ENCODE measurements around the gene COL1A1. TPM values are rescaled to one million over a fixed set of nuclear protein-coding genes. Genes with fewer than 3 reads are reported as not detected.

COL1A1 gene
- polyA plus RNA-seq, 1 of the 3 experiments (the other 2 are of a cell fraction), result 1,461 TPM

DNA sequence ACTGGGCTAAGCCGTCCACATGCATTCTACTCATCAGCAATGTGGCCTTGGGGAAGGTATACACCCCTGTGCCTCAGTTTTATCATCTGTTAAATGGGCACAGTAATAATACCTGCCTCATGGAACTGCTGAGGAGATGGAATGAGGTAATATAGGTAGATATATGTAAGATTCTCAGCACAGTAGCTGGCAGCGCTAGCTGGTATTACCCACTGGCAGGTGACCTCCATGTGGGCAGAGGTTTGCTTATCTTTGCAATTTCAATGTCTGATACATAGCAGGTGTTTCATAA, 36.8 kb downstream of the COL1A1 start:
- POLR2A ChIA-PET, result no interaction called here
- H3K9me3 ChIP-seq, result no peaks in the 10 kb centered on the region
- no peak overlapping the region for H3K4me3 ChIP-seq (ENCODE audit: low read depth in 2 of 2, low read length in 1 of 2)
- no peaks in the 10 kb centered on the region for H3K27me3 ChIP-seq (ENCODE audit: insufficient read depth)
- peaks cover 3 to 16% of the 10 kb centered on the region in 2 experiments; a peak in 1 of 4 replicates for H3K4me1 ChIP-seq (ENCODE audit: control insufficient read depth in 1 of 2, insufficient read depth in 2 of 2, low read depth in 1 of 2, low read length in 1 of 2)
- no peaks in the 10 kb centered on the region for H3K36me3 ChIP-seq (replicated peaks in 1 of 2; ENCODE audit: control insufficient read depth in 1 of 2, insufficient read depth in 2 of 2, low read length in 1 of 2)
- no peak for DNase-seq
- no peaks in the 10 kb centered on the region for H4K20me1 ChIP-seq (ENCODE audit: insufficient read depth)
- 92% methylated on average over 2 of the region's 2 CpGs for WGBS (ENCODE audit: low lambda C conversion rate)
- H2AFZ ChIP-seq (ENCODE audit: low read depth), result no peak overlapping the region
- TF ChIP-seq PBX3 (IDR thresholded peaks at IDR 0.05) (no peak), NRF1 (IDR thresholded peaks at IDR 0.05; ENCODE audit: low read depth, low read length) (no peak), POLR2AphosphoS5 (IDR thresholded peaks at IDR 0.05; ENCODE audit: low read depth, low read length) (no peak), EZH2phosphoT487 (IDR thresholded peaks at IDR 0.05; ENCODE audit: borderline replicate concordance, low read depth) (no peak)
- TF ChIP-seq, protein P1, sequence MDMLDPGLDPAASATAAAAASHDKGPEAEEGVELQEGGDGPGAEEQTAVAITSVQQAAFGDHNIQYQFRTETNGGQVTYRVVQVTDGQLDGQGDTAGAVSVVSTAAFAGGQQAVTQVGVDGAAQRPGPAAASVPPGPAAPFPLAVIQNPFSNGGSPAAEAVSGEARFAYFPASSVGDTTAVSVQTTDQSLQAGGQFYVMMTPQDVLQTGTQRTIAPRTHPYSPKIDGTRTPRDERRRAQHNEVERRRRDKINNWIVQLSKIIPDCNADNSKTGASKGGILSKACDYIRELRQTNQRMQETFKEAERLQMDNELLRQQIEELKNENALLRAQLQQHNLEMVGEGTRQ (IDR thresholded peaks at IDR 0.05; ENCODE audit: borderline replicate concordance, low read depth, low read length), result no peak
- TF ChIP-seq, protein P2, sequence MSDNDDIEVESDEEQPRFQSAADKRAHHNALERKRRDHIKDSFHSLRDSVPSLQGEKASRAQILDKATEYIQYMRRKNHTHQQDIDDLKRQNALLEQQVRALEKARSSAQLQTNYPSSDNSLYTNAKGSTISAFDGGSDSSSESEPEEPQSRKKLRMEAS (IDR thresholded peaks at IDR 0.05; ENCODE audit: low read depth), result no peak
- TF ChIP-seq, protein P3, sequence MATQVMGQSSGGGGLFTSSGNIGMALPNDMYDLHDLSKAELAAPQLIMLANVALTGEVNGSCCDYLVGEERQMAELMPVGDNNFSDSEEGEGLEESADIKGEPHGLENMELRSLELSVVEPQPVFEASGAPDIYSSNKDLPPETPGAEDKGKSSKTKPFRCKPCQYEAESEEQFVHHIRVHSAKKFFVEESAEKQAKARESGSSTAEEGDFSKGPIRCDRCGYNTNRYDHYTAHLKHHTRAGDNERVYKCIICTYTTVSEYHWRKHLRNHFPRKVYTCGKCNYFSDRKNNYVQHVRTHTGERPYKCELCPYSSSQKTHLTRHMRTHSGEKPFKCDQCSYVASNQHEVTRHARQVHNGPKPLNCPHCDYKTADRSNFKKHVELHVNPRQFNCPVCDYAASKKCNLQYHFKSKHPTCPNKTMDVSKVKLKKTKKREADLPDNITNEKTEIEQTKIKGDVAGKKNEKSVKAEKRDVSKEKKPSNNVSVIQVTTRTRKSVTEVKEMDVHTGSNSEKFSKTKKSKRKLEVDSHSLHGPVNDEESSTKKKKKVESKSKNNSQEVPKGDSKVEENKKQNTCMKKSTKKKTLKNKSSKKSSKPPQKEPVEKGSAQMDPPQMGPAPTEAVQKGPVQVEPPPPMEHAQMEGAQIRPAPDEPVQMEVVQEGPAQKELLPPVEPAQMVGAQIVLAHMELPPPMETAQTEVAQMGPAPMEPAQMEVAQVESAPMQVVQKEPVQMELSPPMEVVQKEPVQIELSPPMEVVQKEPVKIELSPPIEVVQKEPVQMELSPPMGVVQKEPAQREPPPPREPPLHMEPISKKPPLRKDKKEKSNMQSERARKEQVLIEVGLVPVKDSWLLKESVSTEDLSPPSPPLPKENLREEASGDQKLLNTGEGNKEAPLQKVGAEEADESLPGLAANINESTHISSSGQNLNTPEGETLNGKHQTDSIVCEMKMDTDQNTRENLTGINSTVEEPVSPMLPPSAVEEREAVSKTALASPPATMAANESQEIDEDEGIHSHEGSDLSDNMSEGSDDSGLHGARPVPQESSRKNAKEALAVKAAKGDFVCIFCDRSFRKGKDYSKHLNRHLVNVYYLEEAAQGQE (IDR thresholded peaks at IDR 0.05; ENCODE audit: low read depth, low read length), result no peak
- H3K4me2 ChIP-seq, result no peak overlapping the region
- CTCF ChIA-PET, result interaction anchor here (1.0 to 17.0 kb wide), 11 partner anchors 10 to 134 kb away, joined by 3 to 517 read pairs (median 7); partner anchors contain the start of genes COL1A1, PPP1R9B and TMEM92
- no peaks in the 10 kb centered on the region for H3K79me2 ChIP-seq (ENCODE audit: insufficient read depth)
- no peaks in the 10 kb centered on the region for H3K9me2 ChIP-seq
- H3K27ac ChIP-seq (ENCODE audit: low read depth in 2 of 2, low read length in 1 of 2), result no peak overlapping the region
- peaks cover 5% of the 10 kb centered on the region for H3F3A ChIP-seq (replicated peaks; ENCODE audit: insufficient read depth)
- no peak overlapping the region for H3K9ac ChIP-seq

DNA sequence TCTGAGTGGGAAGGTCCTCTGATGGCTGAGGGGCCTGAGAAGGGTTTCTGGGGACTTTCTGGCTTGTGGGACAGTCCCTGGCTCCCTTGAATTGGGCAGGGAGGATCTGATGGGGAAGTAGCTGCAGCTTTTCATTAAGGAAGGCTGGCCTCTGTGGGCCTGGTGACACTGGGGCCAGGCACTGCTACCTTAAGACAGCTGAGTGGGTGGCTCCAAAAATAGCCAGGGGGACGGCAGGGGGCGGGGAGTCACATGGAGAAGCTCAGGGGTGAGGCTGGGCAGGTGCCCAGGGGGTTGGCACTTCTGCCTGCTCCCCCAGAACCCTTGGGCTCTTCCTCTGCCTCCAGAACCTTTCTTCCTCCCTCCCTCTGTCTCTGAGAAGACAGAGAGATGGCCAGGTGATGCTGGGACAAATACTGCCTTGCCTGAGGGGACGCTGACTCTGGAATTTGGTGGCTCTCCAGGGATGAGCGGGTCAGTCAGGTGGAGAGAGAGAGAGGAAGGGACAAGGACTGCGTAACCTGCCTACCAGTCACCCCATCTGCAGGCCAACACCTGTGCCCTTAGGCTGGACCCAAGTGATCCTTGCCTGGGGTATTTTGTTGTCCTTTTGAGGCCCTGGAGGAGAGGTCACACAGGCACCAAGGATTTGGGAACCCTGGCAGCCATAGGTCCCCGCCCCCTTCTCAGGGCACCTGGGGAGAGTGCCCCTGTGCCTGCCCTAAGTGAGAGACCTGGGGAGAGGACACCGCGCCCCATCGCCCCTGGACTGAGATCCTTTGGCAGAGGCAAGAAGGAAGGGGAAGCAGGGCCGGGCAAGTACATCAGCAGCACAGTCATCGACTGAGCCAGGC, 37.4 kb downstream of the COL1A1 start:
- no peaks in the 10 kb centered on the region for H3K27me3 ChIP-seq (ENCODE audit: insufficient read depth)
- no peaks in the 10 kb centered on the region for H3K9me2 ChIP-seq
- H3K4me1 ChIP-seq (ENCODE audit: control insufficient read depth in 1 of 2, insufficient read depth in 2 of 2, low read depth in 1 of 2, low read length in 1 of 2), result peaks cover 3 to 12% of the 10 kb centered on the region in 2 experiments; a peak in 1 of 4 replicates
- H3F3A ChIP-seq (replicated peaks; ENCODE audit: insufficient read depth), result peaks cover 10% of the 10 kb centered on the region
- no peak for TF ChIP-seq RCOR1 (IDR thresholded peaks at IDR 0.05; ENCODE audit: low read length)
- H4K20me1 ChIP-seq (ENCODE audit: insufficient read depth), result no peaks in the 10 kb centered on the region
- H3K4me3 ChIP-seq (ENCODE audit: low read depth in 2 of 2, low read length in 1 of 2), result no peak overlapping the region
- 79% methylated on average over 11 of the region's 11 CpGs for WGBS (ENCODE audit: low lambda C conversion rate)
- H2AFZ ChIP-seq (ENCODE audit: low read depth), result no peak overlapping the region
- ChIA-PET CTCF (interaction anchor here (0.9 to 17.0 kb wide), 12 partner anchors 9 to 134 kb away, joined by 3 to 517 read pairs (median 6); partner anchors contain the start of genes COL1A1 and TMEM92), POLR2A (interaction anchor here (0.7 to 1.3 kb wide), 2 partner anchors 13 to 33 kb away, joined by 3 to 5 read pairs; no protein-coding TSS in a partner anchor)
- no peak overlapping the region for H3K9ac ChIP-seq
- H3K4me2 ChIP-seq, result no peak overlapping the region
- no peak overlapping the region for H3K27ac ChIP-seq (ENCODE audit: low read depth in 2 of 2, low read length in 1 of 2)
- no peak for DNase-seq
- no peaks in the 10 kb centered on the region for H3K36me3 ChIP-seq (replicated peaks in 1 of 2; ENCODE audit: control insufficient read depth in 1 of 2, insufficient read depth in 2 of 2, low read length in 1 of 2)
- H3K9me3 ChIP-seq, result no peaks in the 10 kb centered on the region
- H3K79me2 ChIP-seq (ENCODE audit: insufficient read depth), result no peaks in the 10 kb centered on the region
